Uterus (tissue), 4 donors: ENCODE measurements around the gene OR2AG2. TPM values are rescaled to one million over a fixed set of nuclear protein-coding genes. Genes with fewer than 3 reads are reported as not detected.
"Not testable (repeated sequence)": the region's sequence is repeated elsewhere in the genome, so short reads cannot be mapped to it uniquely, and the experiment has no call there.

Experiments
- DNase-seq, 2 donors: peaks; one replicate each; pipeline ENCODE4 v3.0.0-alpha.2; 2019 to 2020
- H3K27ac ChIP-seq, 2 donors: fragments of 200-600 bp; sonication (generic); 1 replicate in 1 of 2; 2 replicates in 1 of 2; pipeline ENCODE4 v1.5.1; 2016 to 2018
- H3K27me3 ChIP-seq, 2 donors: fragments of 200-600 bp; sonication (generic); one replicate each; pipeline ENCODE4 v1.5.1; 2018 to 2019; ENCODE audit warnings: control low read depth in 1 of 2
- H3K36me3 ChIP-seq, 2 donors: fragments of 200-600 bp; sonication (generic); one replicate each; pipeline ENCODE4 v1.5.1; 2019; ENCODE audit warnings: control low read depth in 1 of 2
- H3K4me1 ChIP-seq, 2 donors: fragments of 200-600 bp; sonication (generic); one replicate each; pipeline ENCODE4 v1.5.1; 2018 to 2019; ENCODE audit warnings: control low read depth in 1 of 2
- H3K4me3 ChIP-seq, 2 donors: fragments of 200-600 bp; sonication (generic); 1 replicate in 1 of 2; 2 replicates in 1 of 2; pipeline ENCODE4 v1.5.1; 2018 to 2019; ENCODE audit warnings: mild to moderate bottlenecking in 1 of 2
- H3K9me3 ChIP-seq, 2 donors: fragments of 200-600 bp; sonication (generic); one replicate each; pipeline ENCODE4 v1.5.1; 2019; ENCODE audit warnings: control low read depth in 1 of 2
- POLR2A ChIP-seq, 2 donors: fragments of 450-650 bp; IDR thresholded peaks; one replicate each; pipeline ENCODE4 v1.6.1; 2016; ENCODE audit warnings: antibody characterized with exemption in 2 of 2, mild to moderate bottlenecking in 1 of 2, moderate library complexity in 1 of 2
- intact Hi-C: fragments of 100-400 bp; cut with DNase I; formaldehyde crosslinking; loops from one replicate; pipeline ENCODE4 v1.15.1; 2023; ENCODE audit warnings: low total_unique reads
- total RNA-seq, 4 donors: library from RNA; depleted of rRNA in 3 of 4; stranded (reverse); fragments of >200 nt in 3 of 4; gene quantifications; one replicate each; pipeline versions ENCODE4 v1.1.0 to v1.2.4, GENCODE V29; 2014 to 2023
- TF ChIP-seq, protein P1 (sequence below), 4 experiments: fragments of 200-600 bp in 2 of 4; fragments of 450-650 bp in 2 of 4; sonication (generic) in 2 of 4; IDR thresholded peaks; one replicate each; pipeline ENCODE4 v1.5.1; 2016 to 2019; ENCODE audit warnings: antibody characterized with exemption in 4 of 4, mild to moderate bottlenecking in 2 of 4, moderate library complexity in 1 of 4
- donor health status: DM: yes; HTN: yes; CAD: no.

Gene OR2AG2
- total RNA-seq, result under 1 TPM in 2 of 4 donors, not detected in 2; 0.09 to 0.14 TPM

DNA sequence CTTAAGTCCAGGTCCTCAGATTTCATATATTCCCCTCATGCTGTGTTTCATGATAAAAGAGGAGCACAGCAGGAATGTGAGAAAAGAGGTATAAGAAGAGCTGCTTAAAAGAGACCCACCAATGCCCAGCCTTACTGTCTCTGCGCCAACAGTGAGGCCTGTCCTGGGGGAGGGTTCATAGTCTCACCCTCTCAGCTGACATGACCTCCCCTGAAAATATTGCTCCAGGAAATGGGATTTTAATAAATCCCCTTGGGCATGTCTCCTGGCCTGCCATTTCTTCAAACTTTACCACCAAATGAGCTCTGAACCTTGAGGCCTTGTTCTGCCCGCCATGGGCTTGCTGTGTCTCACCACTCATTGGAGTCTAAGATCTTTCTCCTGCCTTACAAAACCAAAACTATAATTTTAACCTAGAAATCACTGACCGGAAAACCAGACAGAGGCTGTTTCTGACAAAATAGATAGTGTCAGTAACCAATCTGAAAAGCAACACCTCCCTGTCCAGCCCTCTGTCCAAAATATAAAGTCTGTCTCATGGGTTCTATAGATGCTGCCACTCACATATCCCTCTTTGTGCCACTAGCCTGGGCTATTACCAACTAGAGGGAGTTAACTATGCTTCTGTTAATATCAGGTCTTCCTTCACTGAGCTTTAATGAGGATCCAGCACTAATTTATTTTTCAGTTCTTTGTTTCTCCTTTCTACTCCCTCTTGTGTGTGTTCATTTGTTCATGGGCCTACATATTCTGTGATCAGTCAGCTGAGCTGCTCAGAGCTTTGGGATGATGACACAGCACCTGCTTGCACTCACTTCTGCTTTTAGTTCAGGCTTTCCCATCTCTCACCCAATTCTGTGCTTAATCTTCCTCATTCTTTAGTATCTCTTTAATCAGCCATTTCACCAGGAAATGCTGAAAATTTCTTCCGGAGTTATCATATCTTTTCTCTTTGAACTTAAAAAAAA, at the start of gene OR2AG2:
Gene OR2AG2 (minus strand): TSS at position 51 of the 968 bp plus-strand sequence. CDS start 3,019 bp downstream, outside the sequence.
- Histone ChIP-seq H3K4me3 (no peak within 1 kb of the TSS), H3K27ac (no peak within 1 kb of the TSS), H3K9me3 (no peaks in the 10 kb centered on the region), H3K36me3 (no peaks in the 10 kb centered on the region), H3K4me1 (no peaks in the 10 kb centered on the region), H3K27me3 (no peaks in the 10 kb centered on the region)
- intact Hi-C loops, result no loop called here
- no peak for DNase-seq
- TF ChIP-seq, protein P1, sequence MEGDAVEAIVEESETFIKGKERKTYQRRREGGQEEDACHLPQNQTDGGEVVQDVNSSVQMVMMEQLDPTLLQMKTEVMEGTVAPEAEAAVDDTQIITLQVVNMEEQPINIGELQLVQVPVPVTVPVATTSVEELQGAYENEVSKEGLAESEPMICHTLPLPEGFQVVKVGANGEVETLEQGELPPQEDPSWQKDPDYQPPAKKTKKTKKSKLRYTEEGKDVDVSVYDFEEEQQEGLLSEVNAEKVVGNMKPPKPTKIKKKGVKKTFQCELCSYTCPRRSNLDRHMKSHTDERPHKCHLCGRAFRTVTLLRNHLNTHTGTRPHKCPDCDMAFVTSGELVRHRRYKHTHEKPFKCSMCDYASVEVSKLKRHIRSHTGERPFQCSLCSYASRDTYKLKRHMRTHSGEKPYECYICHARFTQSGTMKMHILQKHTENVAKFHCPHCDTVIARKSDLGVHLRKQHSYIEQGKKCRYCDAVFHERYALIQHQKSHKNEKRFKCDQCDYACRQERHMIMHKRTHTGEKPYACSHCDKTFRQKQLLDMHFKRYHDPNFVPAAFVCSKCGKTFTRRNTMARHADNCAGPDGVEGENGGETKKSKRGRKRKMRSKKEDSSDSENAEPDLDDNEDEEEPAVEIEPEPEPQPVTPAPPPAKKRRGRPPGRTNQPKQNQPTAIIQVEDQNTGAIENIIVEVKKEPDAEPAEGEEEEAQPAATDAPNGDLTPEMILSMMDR (IDR thresholded peaks at IDR 0.05), result no peak
- TF ChIP-seq POLR2A (IDR thresholded peaks at IDR 0.05), result no peak

- Histone ChIP-seq H3K4me3 (no peak overlapping the region), H3K9me3 (no peaks in the 10 kb centered on the region), H3K36me3 (no peaks in the 10 kb centered on the region), H3K27ac (no peak overlapping the region), H3K27me3 (no peaks in the 10 kb centered on the region), H3K4me1 (no peaks in the 10 kb centered on the region)
- no peak for TF ChIP-seq POLR2A (IDR thresholded peaks at IDR 0.05)
- TF ChIP-seq, protein P1 (IDR thresholded peaks at IDR 0.05), result no peak
- no peak for DNase-seq
- intact Hi-C loops, result no loop called here
Observed at GRCh38 chr11:6818967-6819366, 47.2 kb upstream of the OR2AG2 start.

GRCh38 chr11:6817694-6818093, 45.9 kb upstream of the OR2AG2 start:
- intact Hi-C loops, result no loop called here
- Histone ChIP-seq H3K36me3 (no peaks in the 10 kb centered on the region), H3K4me3 (no peak overlapping the region), H3K9me3 (no peaks in the 10 kb centered on the region), H3K27ac (no peak overlapping the region), H3K27me3 (no peaks in the 10 kb centered on the region), H3K4me1 (no peaks in the 10 kb centered on the region)
- TF ChIP-seq POLR2A (IDR thresholded peaks at IDR 0.05), result no peak
- TF ChIP-seq, protein P1 (IDR thresholded peaks at IDR 0.05), result no peak
- no peak for DNase-seq

DNA sequence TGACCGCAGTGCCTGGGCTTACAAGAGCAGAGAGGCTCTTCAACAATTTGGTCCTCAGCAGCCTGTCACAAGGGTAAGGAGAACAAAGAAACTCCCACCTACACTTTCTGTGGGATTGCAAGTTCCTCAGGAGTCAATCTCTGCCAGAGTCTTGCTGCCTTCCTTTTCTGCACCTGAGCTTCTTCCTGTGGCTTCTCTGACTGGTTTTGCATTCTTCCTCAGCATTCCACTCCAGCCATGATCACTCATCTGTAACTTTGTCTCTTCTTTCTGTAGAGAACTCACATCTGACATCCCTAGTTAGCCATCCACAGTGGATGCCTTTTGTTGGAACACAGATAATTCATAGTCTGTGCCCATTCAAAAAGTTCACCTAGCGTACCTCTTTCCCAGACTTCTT, 41.9 kb upstream of the OR2AG2 start:
- no peaks in the 10 kb centered on the region for H3K27me3 ChIP-seq
- H3K4me1 ChIP-seq, result no peaks in the 10 kb centered on the region
- no peak for TF ChIP-seq POLR2A (IDR thresholded peaks at IDR 0.05)
- TF ChIP-seq, protein P1 (IDR thresholded peaks at IDR 0.05), result no peak
- intact Hi-C loops, result no loop called here
- no peak overlapping the region for H3K27ac ChIP-seq
- H3K4me3 ChIP-seq, result no peak overlapping the region
- no peak for DNase-seq
- no peaks in the 10 kb centered on the region for H3K36me3 ChIP-seq
- H3K9me3 ChIP-seq, result no peaks in the 10 kb centered on the region

DNA sequence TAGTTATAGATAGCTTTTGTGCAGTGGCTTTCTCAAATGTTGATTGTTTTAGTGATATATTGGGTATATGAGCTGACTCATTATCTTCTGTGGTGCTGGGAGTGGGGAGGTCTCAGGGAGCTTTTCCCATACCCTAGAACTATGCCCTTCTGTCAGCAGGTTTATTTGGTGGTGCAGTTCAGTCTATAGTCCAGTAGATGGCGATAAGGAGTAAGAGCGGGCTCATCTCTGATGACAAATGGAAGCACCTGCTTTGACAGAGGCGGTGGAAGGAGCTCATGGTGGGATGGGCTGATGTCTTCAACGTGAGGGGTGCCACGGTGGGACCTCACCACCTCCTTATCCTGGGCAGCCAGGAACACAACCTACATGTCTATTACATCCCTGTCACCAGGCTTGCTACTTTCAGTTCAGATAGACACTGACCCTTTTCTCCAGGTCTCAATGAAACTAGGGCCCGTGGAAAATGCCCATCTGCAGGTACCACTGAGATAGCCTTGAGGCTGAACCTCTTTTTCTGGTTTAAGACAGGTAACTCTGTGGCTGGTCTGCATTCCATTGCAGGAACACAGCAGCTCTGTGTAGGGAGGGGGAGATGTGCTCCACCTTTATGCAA, 40.7 kb upstream of the OR2AG2 start:
- TF ChIP-seq POLR2A (IDR thresholded peaks at IDR 0.05), result no peak
- TF ChIP-seq, protein P1 (IDR thresholded peaks at IDR 0.05), result peak; percentile 57 to 67 (median 60)
- no peaks in the 10 kb centered on the region for H3K9me3 ChIP-seq
- no peak overlapping the region for H3K4me3 ChIP-seq
- no peak overlapping the region for H3K27ac ChIP-seq
- DNase-seq, result no peak
- intact Hi-C loops, result no loop called here
- no peaks in the 10 kb centered on the region for H3K27me3 ChIP-seq
- H3K36me3 ChIP-seq, result no peaks in the 10 kb centered on the region
- H3K4me1 ChIP-seq, result no peaks in the 10 kb centered on the region

- H3K4me1 ChIP-seq, H3K27ac ChIP-seq, H3K27me3 ChIP-seq, DNase-seq, H3K4me3 ChIP-seq, intact Hi-C loops, H3K36me3 ChIP-seq, H3K9me3 ChIP-seq: not testable (repeated sequence)
Observed at GRCh38 chr11:6801075-6801474, 29.3 kb upstream of the OR2AG2 start.
